ENCODE results near the gene METRNL. TPM values are rescaled to one million over a fixed set of nuclear protein-coding genes. Genes with fewer than 3 reads are reported as not detected.
"Not testable (repeated sequence)": the region's sequence is repeated elsewhere in the genome, so short reads cannot be mapped to it uniquely, and the experiment has no call there.

Gene METRNL
- total RNA-seq, 2 experiments from 2014 or later: 16.9 to 23.3 TPM

GRCh38 chr17:83054518-83055125 lies 24.8 kb upstream of the METRNL start:
- BruUV-seq (replicated peaks): no TSS peak
- H2AFZ ChIP-seq (ENCODE audit: low read length): peak overlapping the region; percentile 40; the same call in 1 of the 2 replicates
- H3K79me2 ChIP-seq (ENCODE audit: insufficient read depth, low read depth, low read length): no peaks in the 10 kb centered on the region
- H3K9me2 ChIP-seq (ENCODE audit: insufficient read depth, low read length): no peaks in the 10 kb centered on the region
- H3K9me3 ChIP-seq (ENCODE audit: low read length): no peaks in the 10 kb centered on the region
- no peak for DNase-seq (ENCODE audit: low spot score)
- intact Hi-C loops (cut with micrococcal nuclease; ENCODE audit: unreplicated experiment): no loop called here
- no peaks in the 10 kb centered on the region for H4K20me1 ChIP-seq (ENCODE audit: insufficient read depth, low read length)
- no peak overlapping the region for H3K4me2 ChIP-seq (ENCODE audit: low read length)
- CTCF ChIA-PET (ENCODE audit: unreplicated experiment): no interaction called here
- TF ChIP-seq EZH2phosphoT487 (IDR thresholded peaks at IDR 0.05; ENCODE audit: borderline replicate concordance, low read depth, low read length) (no peak), CTCF (conservative IDR thresholded peaks at IDR 0.05; ENCODE audit: low read length) (no peak)
- POLR2A ChIA-PET: interaction anchor here (0.6 to 0.9 kb wide), 2 partner anchors 9 to 104 kb away, joined by 3 to 8 read pairs; no protein-coding TSS in a partner anchor
- H3K4me1 ChIP-seq (ENCODE audit: insufficient read depth, low read length, poor library complexity, severe bottlenecking): peaks cover 31% of the 10 kb centered on the region
- H3K36me3 ChIP-seq (ENCODE audit: insufficient read depth, low read length): no peaks in the 10 kb centered on the region
- no peak overlapping the region for H3K4me3 ChIP-seq (ENCODE audit: low read depth, low read length, poor library complexity, severe bottlenecking)
- H3K27ac ChIP-seq (ENCODE audit: low read depth, low read length, poor library complexity, severe bottlenecking): no peak overlapping the region

- intact Hi-C loops (cut with micrococcal nuclease; ENCODE audit: unreplicated experiment); H2AFZ ChIP-seq (ENCODE audit: low read length); CTCF ChIA-PET (ENCODE audit: unreplicated experiment): not testable (repeated sequence)
Measured at GRCh38 chr17:83055176-83055575, 24.2 kb upstream of the METRNL start.

GRCh38 chr17:83055911-83056582 lies 23.4 kb upstream of the METRNL start:
- no peak overlapping the region for H2AFZ ChIP-seq (ENCODE audit: low read length)
- no peaks in the 10 kb centered on the region for H3K9me2 ChIP-seq (ENCODE audit: insufficient read depth, low read length)
- no TSS peak for BruUV-seq (replicated peaks)
- no peaks in the 10 kb centered on the region for H3K79me2 ChIP-seq (ENCODE audit: insufficient read depth, low read depth, low read length)
- no peak overlapping the region for H3K27ac ChIP-seq (ENCODE audit: low read depth, low read length, poor library complexity, severe bottlenecking)
- H3K36me3 ChIP-seq (ENCODE audit: insufficient read depth, low read length): no peaks in the 10 kb centered on the region
- intact Hi-C loops (cut with micrococcal nuclease; ENCODE audit: unreplicated experiment): no loop called here
- H3K4me3 ChIP-seq (ENCODE audit: low read depth, low read length, poor library complexity, severe bottlenecking): no peak overlapping the region
- TF ChIP-seq CTCF (conservative IDR thresholded peaks at IDR 0.05; ENCODE audit: low read length): no peak
- no peak for TF ChIP-seq EZH2phosphoT487 (IDR thresholded peaks at IDR 0.05; ENCODE audit: borderline replicate concordance, low read depth, low read length)
- no peaks in the 10 kb centered on the region for H4K20me1 ChIP-seq (ENCODE audit: insufficient read depth, low read length)
- ChIA-PET CTCF (ENCODE audit: unreplicated experiment) (no interaction called here), POLR2A (no interaction called here)
- no peaks in the 10 kb centered on the region for H3K9me3 ChIP-seq (ENCODE audit: low read length)
- H3K4me2 ChIP-seq (ENCODE audit: low read length): no peak overlapping the region
- H3K4me1 ChIP-seq (ENCODE audit: insufficient read depth, low read length, poor library complexity, severe bottlenecking): peaks cover 25% of the 10 kb centered on the region
- no peak for DNase-seq (ENCODE audit: low spot score)

More at GRCh38 chr17:83055176-83055575, 24.2 kb upstream of the METRNL start:
- H3K27ac ChIP-seq (ENCODE audit: low read depth, low read length, poor library complexity, severe bottlenecking); POLR2A ChIA-PET; H3K4me3 ChIP-seq (ENCODE audit: low read depth, low read length, poor library complexity, severe bottlenecking); H4K20me1 ChIP-seq (ENCODE audit: insufficient read depth, low read length); H3K36me3 ChIP-seq (ENCODE audit: insufficient read depth, low read length); H3K4me2 ChIP-seq (ENCODE audit: low read length); DNase-seq (ENCODE audit: low spot score); BruUV-seq (replicated peaks); H3K9me3 ChIP-seq (ENCODE audit: low read length); H3K79me2 ChIP-seq (ENCODE audit: insufficient read depth, low read depth, low read length); H3K9me2 ChIP-seq (ENCODE audit: insufficient read depth, low read length): not testable (repeated sequence)
- H3K4me1 ChIP-seq (ENCODE audit: insufficient read depth, low read length, poor library complexity, severe bottlenecking): peaks cover 31% of the 10 kb centered on the region

Measured in OCI-LY7 (cell line).